GM03348 (cell line): ENCODE measurements around the gene EPB41L4B.
A peak's percentile ranks its signal among the peaks of the same experiment; 100 is the strongest.

Source experiments
- DNase-seq: peaks from one replicate; pipeline ENCODE4 v3.0.0; 2012; ENCODE audit warnings: low spot score

Gene EPB41L4B

DNA sequence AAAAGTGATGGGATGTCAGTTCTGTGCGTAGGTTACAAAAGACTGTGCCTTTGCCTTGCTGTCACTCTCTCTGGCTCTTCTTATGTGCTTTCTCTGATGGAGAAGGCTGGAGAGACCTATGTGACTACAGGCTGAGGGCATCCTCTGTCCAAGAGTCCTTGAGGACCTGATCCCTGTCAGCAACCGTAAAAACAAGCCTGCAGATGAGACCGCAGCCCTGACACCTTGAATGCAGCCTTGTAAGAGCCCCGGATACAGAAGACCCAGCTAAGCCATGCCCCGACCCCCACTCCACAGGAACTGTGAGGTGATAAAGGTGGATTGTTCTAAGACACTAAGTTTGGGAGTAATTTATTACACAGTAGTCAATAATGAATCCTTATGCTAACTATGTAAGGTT, 121.2 kb downstream of the EPB41L4B start:
- DNase-seq, result no peak

DNA sequence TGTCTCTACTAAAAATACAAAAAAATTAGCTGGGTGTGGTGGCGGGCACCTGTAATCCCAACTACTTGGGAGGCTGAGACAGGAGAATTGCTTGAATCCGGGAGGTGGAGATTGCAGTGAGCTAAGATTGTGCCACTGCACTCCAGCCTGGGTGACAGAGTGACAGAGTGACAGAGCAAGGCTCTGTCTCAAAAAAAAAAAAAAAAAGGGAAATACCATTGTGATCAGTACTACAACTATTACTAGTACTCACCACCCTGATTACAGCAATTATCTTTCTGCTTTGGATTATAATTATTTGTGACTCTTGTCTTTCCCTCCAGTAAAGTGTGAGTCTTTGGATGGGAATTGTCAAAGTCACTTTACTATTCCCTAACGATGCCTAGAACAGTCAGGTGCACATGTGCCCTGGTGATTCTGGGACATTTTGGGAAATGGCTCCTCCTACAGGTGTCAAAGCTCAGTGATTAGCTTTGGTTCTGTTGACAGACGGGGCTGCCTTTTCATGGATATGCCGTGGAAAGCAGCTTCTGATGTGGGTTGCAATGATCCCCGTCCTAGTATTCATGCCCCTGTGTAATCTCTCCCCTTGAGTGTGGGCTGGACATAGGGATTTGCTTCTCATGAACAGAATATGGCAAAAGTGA, 122.0 kb downstream of the EPB41L4B start:
- no peak for DNase-seq

DNA sequence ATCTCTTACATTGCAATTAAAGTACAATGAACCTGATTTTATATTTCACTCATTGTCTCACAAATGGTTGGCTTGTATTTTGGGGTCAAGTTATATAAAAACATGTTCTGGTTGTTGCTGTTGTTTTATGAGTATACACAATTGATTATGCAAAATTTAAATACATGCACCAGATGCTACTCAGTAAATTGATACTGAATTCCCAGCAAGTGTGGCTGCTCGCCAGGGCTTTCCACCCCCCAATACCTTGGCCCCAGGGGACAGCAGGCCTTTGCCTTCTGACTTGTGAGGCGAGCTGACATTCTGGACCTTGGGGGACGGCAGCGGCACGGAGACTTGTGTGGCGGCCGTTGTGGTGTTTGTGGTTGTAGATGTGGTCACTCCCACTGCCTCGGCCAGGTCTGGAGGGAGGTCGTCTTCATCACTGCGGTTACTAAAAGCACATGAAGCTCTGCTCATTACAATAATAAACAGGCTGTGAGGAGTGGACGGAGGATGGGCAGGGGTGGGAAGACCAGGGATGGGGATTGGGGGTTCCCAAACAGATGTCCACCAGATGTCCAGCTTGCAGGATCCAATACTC, 126.8 kb downstream of the EPB41L4B start:
- DNase-seq, result no peak

DNA sequence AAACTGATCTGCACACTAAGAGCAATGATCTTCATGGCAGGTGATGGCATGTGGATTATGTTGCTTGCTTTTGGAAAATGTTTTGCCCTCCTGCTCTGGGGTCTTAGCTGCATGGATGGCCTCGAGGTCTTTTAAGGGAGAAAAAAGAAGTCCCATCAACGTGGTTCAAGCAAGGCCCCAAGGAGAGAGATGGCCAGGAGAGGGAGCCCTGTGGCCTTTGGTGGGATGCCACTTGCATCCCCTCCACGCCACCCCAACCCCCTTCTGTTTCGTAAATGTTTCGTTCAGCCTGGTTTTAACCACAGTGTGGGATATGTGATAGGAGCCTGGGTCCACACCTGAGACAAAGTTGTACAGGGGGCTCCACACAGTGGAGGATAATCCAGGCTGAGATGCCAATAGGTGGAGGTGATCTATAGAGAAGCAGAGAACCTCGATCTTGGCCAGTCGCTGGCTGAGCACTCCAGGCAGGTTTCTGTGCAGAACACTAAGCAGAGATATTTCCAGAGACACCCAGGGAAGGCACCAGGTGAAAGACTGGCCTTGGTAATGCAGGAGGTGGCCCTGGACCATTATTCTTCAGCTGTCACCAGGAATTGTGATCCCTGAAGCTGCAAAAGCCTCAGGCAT, 128.0 kb downstream of the EPB41L4B start:
- no peak for DNase-seq

DNA sequence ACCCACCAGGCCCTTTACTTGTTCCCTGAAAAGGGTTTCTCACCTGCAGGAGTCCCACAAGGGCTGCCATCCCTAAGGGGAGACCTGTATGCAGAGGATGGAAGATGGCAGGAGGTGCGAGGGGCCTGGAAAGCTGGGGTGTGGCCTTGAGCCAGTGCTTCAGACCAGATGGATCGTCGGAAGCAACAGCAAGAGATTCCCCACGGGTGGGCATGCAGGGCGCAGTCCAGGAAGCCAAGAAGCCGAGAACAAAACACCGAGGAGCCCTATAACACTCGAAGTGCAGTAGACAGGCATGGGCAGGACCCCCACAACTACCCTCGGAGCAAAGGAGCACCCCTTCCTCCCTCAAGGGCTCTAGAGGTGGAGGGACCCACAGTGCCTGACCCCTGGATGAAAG, 129.1 kb downstream of the EPB41L4B start:
- DNase-seq, result no peak

DNA sequence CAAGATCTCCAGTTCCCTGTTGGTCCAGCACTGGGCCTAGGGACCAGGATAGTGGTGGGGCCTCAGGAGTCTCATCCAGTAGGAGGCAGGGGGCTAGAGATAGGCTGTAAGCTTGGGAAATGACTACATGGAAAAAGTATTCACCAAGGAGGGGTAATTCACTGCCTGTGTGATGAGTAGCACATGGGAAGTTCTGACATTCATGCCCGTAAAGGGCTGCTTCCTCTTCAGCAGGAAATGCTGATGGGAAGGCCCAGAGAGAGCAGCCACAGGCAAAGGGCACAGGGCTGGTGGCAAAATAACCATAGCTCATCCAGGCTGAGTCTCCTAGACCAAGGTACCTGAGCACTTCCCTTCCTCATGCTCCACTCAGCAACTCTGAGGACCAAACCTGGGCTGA, 130.7 kb downstream of the EPB41L4B start:
- DNase-seq, result no peak

DNA sequence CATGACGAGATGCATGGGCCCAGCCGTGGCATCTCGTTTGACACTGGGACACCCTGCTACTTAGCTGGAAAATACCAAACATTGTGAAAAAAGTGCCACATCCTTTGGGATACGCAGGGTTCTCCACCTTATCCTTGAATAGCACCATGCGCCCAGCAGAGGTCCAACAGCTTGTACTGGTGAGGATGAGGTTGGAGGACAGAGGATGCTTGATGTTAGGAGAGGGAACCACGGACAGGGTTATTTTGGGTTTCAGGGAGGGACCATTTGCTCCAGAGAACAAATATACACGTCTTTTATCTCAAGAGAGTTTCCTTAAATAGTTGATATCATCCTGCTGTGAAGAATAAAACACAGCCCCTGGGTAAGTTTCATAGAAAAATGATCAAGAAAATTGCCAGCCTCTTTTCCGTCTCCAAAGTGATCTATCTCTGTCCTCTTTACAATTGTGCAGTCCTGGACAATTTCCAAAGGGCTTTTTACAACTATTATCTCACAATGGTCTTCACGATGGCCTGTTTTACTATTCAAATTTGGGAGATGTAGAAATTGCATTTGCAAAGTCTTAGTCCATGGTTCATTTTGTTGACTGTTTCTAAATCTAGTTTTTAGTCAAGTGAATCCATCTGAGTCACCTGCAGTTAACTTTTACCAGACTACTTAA, 133.9 kb downstream of the EPB41L4B start:
- no peak for DNase-seq

DNA sequence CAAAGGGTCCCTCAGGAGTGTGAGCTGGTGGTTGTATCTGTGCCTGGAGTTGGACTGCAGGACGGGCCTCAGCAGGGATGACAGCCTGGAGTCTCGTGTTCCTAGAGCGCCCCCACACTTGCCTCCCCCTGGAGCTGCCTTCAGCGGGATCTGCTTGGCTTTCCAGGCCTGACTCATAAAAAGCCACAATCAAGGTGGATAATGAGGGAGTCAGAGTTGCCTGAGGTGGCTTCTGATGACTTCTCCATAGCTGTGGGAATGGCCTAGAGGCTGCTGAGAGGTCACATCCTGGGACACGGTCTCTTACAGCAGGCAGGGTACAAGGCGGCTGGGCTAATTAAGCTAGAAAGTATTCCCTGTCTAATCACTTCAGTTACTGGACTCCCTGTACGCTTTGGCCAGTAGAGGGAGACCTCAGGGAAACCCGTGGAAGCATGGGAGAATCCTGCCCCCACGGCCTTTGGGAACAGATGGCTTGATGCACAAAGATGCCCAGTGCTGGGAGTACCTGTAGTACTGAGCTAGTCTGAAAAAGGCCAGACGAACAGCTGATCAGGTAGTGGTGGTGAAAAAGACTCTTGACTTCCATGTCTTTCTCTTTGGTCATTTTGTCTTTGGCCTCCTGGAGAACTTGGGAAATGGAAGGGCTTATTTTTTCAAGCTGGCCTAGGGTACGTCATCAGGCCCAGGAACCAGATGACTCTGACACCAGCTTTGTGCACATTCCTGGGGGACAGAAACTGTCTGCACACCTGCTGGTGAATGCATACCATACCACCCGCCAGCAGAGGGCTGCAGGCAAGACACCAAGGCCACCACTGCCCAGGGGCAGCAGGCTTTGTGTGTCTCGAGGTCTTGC, 137.7 kb downstream of the EPB41L4B start:
- peak; percentile 67 for DNase-seq

DNA sequence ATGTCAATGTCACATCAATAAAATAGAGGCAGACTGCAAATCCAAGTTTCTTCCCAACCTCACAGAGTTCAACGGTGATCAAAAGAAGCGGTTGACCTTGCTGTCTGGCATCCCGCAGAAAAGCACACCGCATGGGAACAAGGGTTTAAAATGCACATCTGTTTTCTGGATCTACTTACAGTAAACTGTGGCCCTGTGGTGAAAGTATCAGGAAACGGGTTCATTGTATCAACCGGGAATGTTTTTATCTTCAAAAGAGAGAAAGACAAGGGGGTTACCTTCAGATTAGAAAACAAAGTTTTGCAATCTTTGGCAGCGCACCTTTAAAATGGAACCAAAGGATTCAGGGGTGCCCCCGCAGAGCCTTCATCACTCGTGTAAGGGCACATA, 138.3 kb downstream of the EPB41L4B start:
- DNase-seq, result no peak

DNA sequence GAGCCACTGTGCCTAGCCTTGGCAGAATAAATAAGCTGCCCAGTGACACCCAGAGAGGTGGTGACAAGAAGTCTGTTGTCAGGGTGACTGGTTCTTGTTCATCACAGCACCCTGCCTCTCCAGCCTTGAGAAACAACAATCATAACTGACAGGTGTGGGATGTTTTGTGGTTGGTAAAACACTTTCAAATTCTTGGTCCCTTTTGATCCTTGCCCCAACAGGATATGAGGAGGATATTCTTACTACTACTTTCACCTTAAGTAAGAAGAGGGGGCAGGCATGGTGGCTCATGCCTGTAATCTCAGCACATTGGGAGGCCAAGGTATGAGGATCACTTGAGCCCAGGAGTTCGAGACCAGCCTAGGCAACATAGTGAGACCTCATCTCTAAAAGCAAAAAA, 139.6 kb downstream of the EPB41L4B start:
- DNase-seq, result no peak

DNA sequence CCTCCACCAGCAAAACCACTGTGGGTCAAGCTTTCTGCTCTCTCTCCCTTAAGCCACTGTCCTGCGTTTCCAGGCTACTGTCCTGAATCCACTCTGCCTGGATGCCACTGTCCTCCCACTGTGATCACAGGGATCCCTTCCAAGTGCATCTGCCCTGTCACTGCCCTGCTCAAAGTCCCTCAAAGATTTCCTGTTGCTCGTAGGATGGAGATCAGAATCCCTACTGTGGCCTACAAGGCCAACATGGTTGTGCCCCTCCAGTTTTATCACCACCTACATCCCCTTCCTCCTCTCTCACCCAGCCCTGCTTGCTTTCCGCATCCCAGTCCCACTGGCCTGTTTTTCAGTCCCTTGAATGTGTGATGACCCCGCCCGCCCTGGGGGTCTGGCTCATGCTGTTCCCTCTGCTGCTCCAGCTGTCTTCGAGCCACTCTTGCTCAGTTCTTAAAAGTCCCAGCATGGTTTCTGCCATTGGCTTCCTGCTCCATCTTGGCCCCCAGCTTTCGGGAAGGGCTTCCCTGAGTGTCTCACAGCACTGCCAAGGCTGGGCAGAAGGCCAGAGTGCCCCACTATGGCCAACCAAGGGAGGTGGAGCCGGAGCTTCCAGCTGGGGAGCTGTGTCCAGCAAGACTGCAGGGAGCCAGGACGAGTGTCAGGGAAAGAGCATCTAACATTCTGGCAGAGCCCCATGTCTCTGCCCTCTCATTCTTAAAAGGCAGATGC, 140.9 kb downstream of the EPB41L4B start:
- DNase-seq, result no peak

DNA sequence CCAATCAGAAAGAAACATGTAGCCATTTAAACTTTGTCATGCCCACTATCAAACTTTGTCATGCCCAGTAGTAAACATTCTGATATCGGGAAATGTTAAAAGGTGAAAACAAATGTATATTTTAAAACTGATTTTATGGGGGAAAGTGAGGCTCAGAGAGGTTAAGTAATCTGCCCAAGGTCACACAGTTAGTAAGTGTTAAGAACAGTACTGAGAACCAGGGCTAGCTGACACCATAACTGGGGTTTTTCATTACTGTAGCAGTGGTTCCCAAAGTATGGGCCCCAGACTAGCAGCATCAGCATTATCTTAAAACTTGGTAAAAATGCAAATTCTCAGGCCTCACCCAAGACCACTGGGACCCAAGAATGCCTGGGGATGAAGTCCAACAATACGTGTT, 143.9 kb downstream of the EPB41L4B start:
- DNase-seq, result no peak

DNA sequence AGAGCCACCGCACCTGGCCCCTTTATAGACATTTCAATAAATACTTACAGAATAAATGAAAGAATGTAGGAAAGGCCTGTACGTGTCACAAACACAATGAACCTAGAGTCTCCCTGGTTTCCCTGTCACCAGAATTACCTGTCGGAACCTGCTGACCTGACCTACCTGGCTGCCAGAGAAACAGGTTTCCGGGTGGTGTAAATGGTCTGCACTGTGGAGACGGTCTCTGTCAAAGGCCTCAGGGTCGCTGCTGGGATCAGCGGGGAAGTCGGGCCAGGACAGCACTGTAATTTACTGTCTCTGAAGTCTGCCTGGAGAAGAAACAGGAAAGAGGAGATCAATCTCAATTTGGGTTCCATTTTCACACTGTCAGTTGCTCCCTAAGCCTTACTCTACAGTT, 144.5 kb downstream of the EPB41L4B start:
- DNase-seq, result no peak

DNA sequence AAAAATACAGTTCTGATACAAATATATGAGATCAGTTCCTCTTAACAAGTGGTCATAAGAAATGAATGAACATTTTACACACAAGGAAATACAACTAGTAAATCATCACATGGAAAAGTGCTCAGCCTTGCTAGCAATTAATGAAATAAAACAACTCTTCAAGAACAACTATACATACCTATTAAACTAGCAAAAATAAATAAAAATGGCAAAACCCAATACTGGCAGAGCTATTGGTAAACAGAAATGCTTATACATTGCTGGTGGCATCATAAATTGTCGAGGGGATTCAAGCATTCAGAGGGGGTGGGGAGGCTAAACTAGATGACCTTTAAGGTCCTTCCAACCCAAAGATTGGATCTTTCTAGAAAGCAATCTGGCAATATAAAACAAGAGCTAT, 147.9 kb downstream of the EPB41L4B start:
- DNase-seq, result no peak

DNA sequence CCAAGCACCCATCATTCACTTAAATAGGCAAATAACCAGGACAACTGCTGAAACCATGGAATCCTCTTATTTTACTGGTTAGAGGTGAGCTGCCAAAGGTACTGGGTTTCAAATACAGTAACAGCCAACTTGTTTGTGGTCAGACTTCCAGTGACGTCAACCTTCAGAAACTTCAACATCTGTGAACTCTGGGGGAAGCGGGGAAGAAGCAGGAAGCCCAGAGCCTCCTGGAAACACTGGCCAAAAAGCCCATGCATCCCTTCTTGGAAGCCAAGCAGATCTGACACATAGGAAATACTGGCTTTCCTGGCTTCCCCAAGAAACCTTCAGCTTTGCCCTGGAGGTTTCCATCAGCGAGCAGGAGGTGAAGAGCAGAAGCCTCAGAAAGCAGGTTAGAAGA, 148.9 kb downstream of the EPB41L4B start:
- DNase-seq, result no peak

DNA sequence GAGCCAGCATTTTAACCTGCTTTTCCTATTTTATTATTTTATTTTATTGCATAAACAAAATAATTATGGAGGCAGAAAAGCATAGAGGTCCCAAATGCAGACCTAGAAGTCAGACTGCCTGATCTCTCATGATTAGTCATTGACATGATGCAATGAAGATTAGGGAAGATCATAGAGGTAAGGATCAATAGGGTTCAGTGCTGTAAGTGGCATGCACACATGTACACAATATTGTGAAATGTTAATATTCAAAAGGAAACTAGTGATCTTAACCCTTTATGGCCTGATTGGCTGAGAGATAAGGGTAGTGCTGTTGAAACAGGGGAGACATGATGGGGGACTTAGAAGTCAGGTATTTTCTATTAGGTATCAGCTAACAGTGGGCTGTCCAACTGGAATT, 152.7 kb downstream of the EPB41L4B start:
- no peak for DNase-seq

DNA sequence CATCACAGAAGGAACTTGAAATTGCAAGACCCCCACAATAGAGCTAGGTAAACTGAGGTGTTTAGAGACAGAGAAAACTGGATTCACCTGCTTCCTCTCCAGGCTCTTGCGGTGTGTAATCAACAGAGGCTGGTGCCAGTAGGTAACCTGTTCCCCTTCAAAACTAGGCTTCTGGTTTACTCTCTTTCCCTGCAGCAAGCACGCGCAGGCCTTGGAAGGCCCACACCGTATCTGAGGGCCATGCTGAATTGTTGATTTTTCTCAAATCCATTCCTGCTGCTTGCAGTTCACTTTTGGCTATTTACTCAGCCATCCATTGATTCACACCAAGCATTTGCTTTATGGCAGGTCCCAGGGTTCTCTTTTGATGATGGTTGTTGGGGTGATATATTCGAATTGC, 153.1 kb downstream of the EPB41L4B start:
- no peak for DNase-seq

DNA sequence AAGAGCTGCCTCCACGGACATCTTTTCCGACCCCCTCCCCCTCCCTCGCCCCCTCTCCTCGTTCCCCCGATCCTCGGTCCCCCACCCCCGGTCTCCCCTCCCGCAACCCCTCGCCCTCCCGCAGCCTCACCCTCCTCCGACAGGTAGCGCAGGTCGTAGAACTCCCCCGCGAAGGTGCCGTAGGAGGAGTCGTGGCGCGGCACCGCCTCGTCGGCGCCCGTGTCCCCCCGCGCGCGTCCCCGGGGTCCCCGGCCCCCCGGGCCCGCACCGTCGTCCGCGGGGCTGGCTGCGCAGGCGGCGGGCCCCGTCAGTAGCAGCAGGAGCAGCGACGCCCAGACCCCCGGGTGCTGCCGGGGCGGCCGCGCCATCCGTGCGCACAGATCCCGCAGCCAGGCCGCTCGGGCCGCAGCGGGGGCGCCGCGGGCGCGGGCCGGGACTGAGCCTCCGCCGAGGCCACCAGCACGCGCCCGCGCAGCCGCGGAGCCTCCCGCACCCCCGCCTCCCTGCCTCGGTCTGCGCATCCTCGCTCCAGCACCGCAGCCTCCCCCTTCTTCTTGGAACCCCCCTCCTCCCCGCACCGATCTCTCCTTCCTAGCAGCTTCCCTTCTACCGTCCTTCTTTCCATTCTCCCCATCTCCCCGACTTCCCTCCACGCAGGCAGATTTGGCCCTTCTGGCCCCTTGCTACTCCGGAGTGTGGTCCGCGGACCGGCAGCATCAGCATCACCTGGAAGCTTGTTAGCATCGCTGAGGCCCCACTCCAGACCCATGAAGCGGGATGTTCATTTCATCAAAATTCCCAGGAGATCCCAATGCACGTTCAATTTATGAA, 153.9 kb downstream of the EPB41L4B start, which contains the start of gene FRRS1L:
Gene FRRS1L (minus strand): TSS at position 479 of the 831 bp plus-strand sequence. CDS start 111 bp downstream, at position 368.
- peak; percentile 57 for DNase-seq

DNA sequence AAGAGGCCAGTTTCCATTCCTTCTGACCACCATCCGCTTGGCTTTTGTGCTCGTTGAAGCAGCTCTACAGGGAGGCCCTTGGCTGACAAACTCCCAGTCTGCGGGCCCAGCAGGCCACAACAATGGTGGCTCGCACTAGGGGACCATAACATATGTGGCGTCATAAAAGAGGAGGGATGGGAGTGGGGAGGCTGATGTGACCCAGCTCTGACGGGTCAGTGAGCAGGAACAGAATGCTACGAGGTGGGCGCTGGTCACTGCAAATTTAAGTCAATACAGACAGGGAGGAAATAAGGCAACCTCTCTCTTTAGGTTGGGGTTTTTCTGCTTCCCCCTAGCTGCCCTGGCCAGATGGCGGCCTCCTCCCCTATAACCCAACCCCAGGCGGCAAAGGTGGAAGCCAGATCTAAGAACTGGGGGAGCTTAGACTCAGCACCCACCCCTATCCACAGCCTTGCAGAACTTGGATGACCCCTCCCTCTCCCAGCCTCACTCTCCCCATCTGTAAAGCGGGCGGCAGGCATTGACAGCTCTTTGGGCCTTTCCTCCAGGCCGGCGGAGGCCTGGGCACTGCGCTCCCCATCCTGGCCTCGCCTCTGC, 154.6 kb downstream of the EPB41L4B start:
- DNase-seq, result no peak

DNA sequence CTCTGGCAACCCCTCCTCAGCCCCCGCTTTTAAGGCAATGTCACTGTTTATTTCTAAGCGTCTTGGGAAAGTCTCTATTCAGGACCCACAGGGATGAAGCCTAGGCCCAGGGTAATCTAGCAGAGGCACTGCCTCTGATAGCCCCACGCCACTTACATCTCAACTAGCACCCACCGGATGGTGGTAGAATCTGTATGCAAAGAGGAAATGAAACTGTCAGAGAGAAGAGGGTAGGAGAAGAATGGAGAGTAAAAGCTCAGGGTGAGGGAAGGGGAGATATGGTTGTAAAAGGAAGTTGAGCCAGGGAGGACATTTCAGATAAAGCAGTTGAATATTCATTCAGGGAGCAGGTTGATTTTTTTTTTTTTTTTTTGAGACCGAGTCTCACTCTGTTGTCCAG, 156.8 kb downstream of the EPB41L4B start:
- DNase-seq, result no peak
